ENCODE results near the gene DENND2A. TPM values are rescaled to one million over a fixed set of nuclear protein-coding genes. Genes with fewer than 3 reads are reported as not detected.
"Not testable (repeated sequence)": the region's sequence is repeated elsewhere in the genome, so short reads cannot be mapped to it uniquely, and the experiment has no call there.

Gene DENND2A
- total RNA-seq, 1 experiment from 2014 or later = 0.49 TPM

GRCh38 chr7:140670343-140670935, 29.8 kb upstream of the DENND2A start:
- Histone ChIP-seq H3K36me3 (ENCODE audit: insufficient read depth, low read length, poor library complexity, severe bottlenecking) (no peaks in the 10 kb centered on the region), H3K27me3 (replicated peaks; ENCODE audit: insufficient read depth, low read depth, low read length, poor library complexity) (no peaks in the 10 kb centered on the region), H3K4me1 (ENCODE audit: insufficient read depth, low read length, poor library complexity, severe bottlenecking) (peaks cover 12% of the 10 kb centered on the region), H3K4me3 (ENCODE audit: low read depth, low read length, poor library complexity, severe bottlenecking) (no peak overlapping the region), H3K27ac (ENCODE audit: low read depth, low read length, poor library complexity, severe bottlenecking) (no peak overlapping the region), H3K9me3 (ENCODE audit: low read depth, low read length, poor library complexity, severe bottlenecking) (no peaks in the 10 kb centered on the region)
- TF ChIP-seq CTCF (conservative IDR thresholded peaks at IDR 0.05; ENCODE audit: low read depth, low read length) = no peak
- no peak for TF ChIP-seq EZH2 (IDR thresholded peaks at IDR 0.05; ENCODE audit: borderline replicate concordance, low read depth, low read length, poor library complexity, severe bottlenecking)
- intact Hi-C loops (cut with micrococcal nuclease; ENCODE audit: unreplicated experiment) = no loop called here
- ChIA-PET CTCF (no interaction called here), POLR2A (ENCODE audit: low non-redundant PET) (no interaction called here)
- BruUV-seq (replicated peaks) = no TSS peak
- no peak for DNase-seq (ENCODE audit: low spot score)

GRCh38 chr7:140669862-140670261, 29.2 kb upstream of the DENND2A start:
- POLR2A ChIA-PET (ENCODE audit: low non-redundant PET); H3K27me3 ChIP-seq (replicated peaks; ENCODE audit: insufficient read depth, low read depth, low read length, poor library complexity); BruUV-seq (replicated peaks); CTCF ChIA-PET; H3K9me3 ChIP-seq (ENCODE audit: low read depth, low read length, poor library complexity, severe bottlenecking); intact Hi-C loops (cut with micrococcal nuclease; ENCODE audit: unreplicated experiment); H3K36me3 ChIP-seq (ENCODE audit: insufficient read depth, low read length, poor library complexity, severe bottlenecking); H3K27ac ChIP-seq (ENCODE audit: low read depth, low read length, poor library complexity, severe bottlenecking); H3K4me3 ChIP-seq (ENCODE audit: low read depth, low read length, poor library complexity, severe bottlenecking); DNase-seq (ENCODE audit: low spot score): not testable (repeated sequence)
- H3K4me1 ChIP-seq (ENCODE audit: insufficient read depth, low read length, poor library complexity, severe bottlenecking) = peaks cover 12% of the 10 kb centered on the region

GRCh38 chr7:140669352-140669751, 28.7 kb upstream of the DENND2A start:
- Histone ChIP-seq H3K27ac (ENCODE audit: low read depth, low read length, poor library complexity, severe bottlenecking) (no peak overlapping the region), H3K4me1 (ENCODE audit: insufficient read depth, low read length, poor library complexity, severe bottlenecking) (peaks cover 11% of the 10 kb centered on the region), H3K9me3 (ENCODE audit: low read depth, low read length, poor library complexity, severe bottlenecking) (no peaks in the 10 kb centered on the region), H3K4me3 (ENCODE audit: low read depth, low read length, poor library complexity, severe bottlenecking) (no peak overlapping the region), H3K27me3 (replicated peaks; ENCODE audit: insufficient read depth, low read depth, low read length, poor library complexity) (no peaks in the 10 kb centered on the region), H3K36me3 (ENCODE audit: insufficient read depth, low read length, poor library complexity, severe bottlenecking) (no peaks in the 10 kb centered on the region)
- intact Hi-C loops (cut with micrococcal nuclease; ENCODE audit: unreplicated experiment) = no loop called here
- TF ChIP-seq EZH2 (IDR thresholded peaks at IDR 0.05; ENCODE audit: borderline replicate concordance, low read depth, low read length, poor library complexity, severe bottlenecking) = no peak
- no peak for TF ChIP-seq CTCF (conservative IDR thresholded peaks at IDR 0.05; ENCODE audit: low read depth, low read length)
- BruUV-seq (replicated peaks) = no TSS peak
- POLR2A ChIA-PET (ENCODE audit: low non-redundant PET) = no interaction called here
- DNase-seq (ENCODE audit: low spot score) = no peak
- CTCF ChIA-PET = no interaction called here

GRCh38 chr7:140668641-140669040, 28.0 kb upstream of the DENND2A start:
- Histone ChIP-seq H3K27ac (ENCODE audit: low read depth, low read length, poor library complexity, severe bottlenecking) (no peak overlapping the region), H3K4me3 (ENCODE audit: low read depth, low read length, poor library complexity, severe bottlenecking) (no peak overlapping the region), H3K36me3 (ENCODE audit: insufficient read depth, low read length, poor library complexity, severe bottlenecking) (no peaks in the 10 kb centered on the region), H3K27me3 (replicated peaks; ENCODE audit: insufficient read depth, low read depth, low read length, poor library complexity) (no peaks in the 10 kb centered on the region), H3K9me3 (ENCODE audit: low read depth, low read length, poor library complexity, severe bottlenecking) (no peaks in the 10 kb centered on the region), H3K4me1 (ENCODE audit: insufficient read depth, low read length, poor library complexity, severe bottlenecking) (peaks cover 4% of the 10 kb centered on the region)
- intact Hi-C loops (cut with micrococcal nuclease; ENCODE audit: unreplicated experiment) = no loop called here
- no peak for DNase-seq (ENCODE audit: low spot score)
- TF ChIP-seq CTCF (conservative IDR thresholded peaks at IDR 0.05; ENCODE audit: low read depth, low read length) = no peak
- no peak for TF ChIP-seq EZH2 (IDR thresholded peaks at IDR 0.05; ENCODE audit: borderline replicate concordance, low read depth, low read length, poor library complexity, severe bottlenecking)
- BruUV-seq (replicated peaks) = no TSS peak
- ChIA-PET CTCF (no interaction called here), POLR2A (ENCODE audit: low non-redundant PET) (no interaction called here)
